HCT116 (cell line): ENCODE results near the gene KASH5. TPM values are rescaled to one million over a fixed set of nuclear protein-coding genes. Genes with fewer than 3 reads are reported as not detected.

Experiments used
- ATAC-seq: fragments of 200-7000 bp; cut with Tn5 transposase; 2 replicates; pipeline ENCODE4 v1.9.1; 2020; ENCODE audit warnings: mild to moderate bottlenecking, moderate library complexity
- BruUV-seq: library from RNA; stranded (reverse); fragments of 400-500 nt; replicated peaks from 2 replicates; lab custom pipeline; 2021; lab: Mats Ljungman, UMichigan
- CTCF ChIA-PET: fragments of 300-600 bp; sonication (Branson Sonifier 250); formaldehyde crosslinking; loops from one replicate; lab custom pipeline; 2021; ENCODE audit warnings: antibody characterized with exemption; lab: Charles Lee
- POLR2A ChIA-PET: fragments of 300-600, 350-600 bp; sonication (Branson Sonifier 250); formaldehyde crosslinking; loops from one replicate; lab custom pipeline; 2021; ENCODE audit warnings: antibody characterized with exemption; lab: Charles Lee
- RAD21 ChIA-PET, 2 experiments: fragments of 300-600 bp; sonication (Branson Sonifier 250); formaldehyde crosslinking; loops; one replicate each; lab custom pipeline; 2023; ENCODE audit warnings: low total read pairs in 2 of 2; ENCODE audit not compliant: uncharacterized antibody in 2 of 2, unreplicated experiment in 2 of 2, low non-redundant PET in 1 of 2; lab: Charles Lee
- DNase-seq: peaks from one replicate; pipeline ENCODE4 v3.0.0-alpha.2; 2010; ENCODE audit warnings: low read depth, low spot score
- H2AFZ ChIP-seq: fragments of 200-600 bp; shearing (Covaris generic), sonication (generic); 2 replicates; pipeline ENCODE4 v1.6.1; 2017; ENCODE audit warnings: low read depth, mixed run types, mixed read lengths, antibody characterized with exemption, low read length; ENCODE audit not compliant: poor library complexity, severe bottlenecking
- H3K27ac ChIP-seq: 2 replicates; pipeline ENCODE4 v1.5.1; 2012; ENCODE audit warnings: low read depth, low read length
- H3K27me3 ChIP-seq: fragments of 200-600 bp; sonication (generic); 2 replicates; pipeline ENCODE4 v1.6.1; 2016; ENCODE audit warnings: mixed run types, low read length, mixed read lengths; ENCODE audit not compliant: insufficient read depth
- H3K36me3 ChIP-seq, 2 experiments: fragments of 200-500 bp in 1 of 2; fragments of 200-600 bp in 1 of 2; sonication (Bioruptor generic) in 1 of 2; sonication (generic) in 1 of 2; 2 replicates each; pipeline versions ENCODE4 v1.5.1 to v1.6.1; 2014 to 2016; ENCODE audit warnings: low read length in 2 of 2, inconsistent platforms in 1 of 2, mixed read lengths in 1 of 2, mixed run types in 1 of 2; ENCODE audit not compliant: insufficient read depth in 2 of 2, control insufficient read depth in 1 of 2
- H3K4me1 ChIP-seq, 2 experiments: fragments of 200-600 bp in 1 of 2; sonication (generic) in 1 of 2; 2 replicates each; pipeline versions ENCODE4 v1.5.1 to v1.6.1; 2012 to 2017; ENCODE audit warnings: low read length in 2 of 2, inconsistent platforms in 1 of 2, mild to moderate bottlenecking in 1 of 2, mixed read lengths in 1 of 2, mixed run types in 1 of 2, moderate library complexity in 1 of 2; ENCODE audit not compliant: insufficient read depth in 2 of 2, control insufficient read depth in 1 of 2
- H3K4me2 ChIP-seq: fragments of 200-600 bp; sonication (generic); 2 replicates; pipeline ENCODE4 v1.6.1; 2017; ENCODE audit warnings: mixed run types, low read length, mixed read lengths
- H3K4me3 ChIP-seq, 2 experiments: fragments of 200-600 bp in 1 of 2; sonication (generic) in 1 of 2; replicated peaks in 1 of 2; 2 replicates each; pipeline ENCODE4 v1.5.1; 2011 to 2016; ENCODE audit warnings: low read length in 2 of 2, control low read depth in 1 of 2, low read depth in 1 of 2, mild to moderate bottlenecking in 1 of 2, mixed read lengths in 1 of 2, mixed run types in 1 of 2
- H3K79me2 ChIP-seq: fragments of 200-600 bp; sonication (generic); 2 replicates; pipeline ENCODE4 v1.6.1; 2017; ENCODE audit warnings: mild to moderate bottlenecking, mixed run types, low read length, moderate library complexity, mixed read lengths; ENCODE audit not compliant: insufficient read depth
- H3K9ac ChIP-seq: fragments of 200-600 bp; sonication (generic); 2 replicates; pipeline ENCODE4 v1.6.1; 2016; ENCODE audit warnings: low read length, mixed read lengths
- H3K9me2 ChIP-seq: fragments of 200-600 bp; sonication (generic), shearing (Covaris generic); 2 replicates; pipeline ENCODE4 v1.6.1; 2017; ENCODE audit warnings: mixed run types, mild to moderate bottlenecking, moderate library complexity; ENCODE audit not compliant: insufficient read depth
- H3K9me3 ChIP-seq, 2 experiments: fragments of 200-500 bp in 1 of 2; fragments of 200-600 bp in 1 of 2; sonication (Bioruptor generic) in 1 of 2; sonication (generic) in 1 of 2; 2 replicates each; pipeline ENCODE4 v1.6.1; 2014 to 2017; ENCODE audit warnings: low read length in 2 of 2, mixed read lengths in 2 of 2, inconsistent platforms in 1 of 2, low read depth in 1 of 2, mild to moderate bottlenecking in 1 of 2, mixed run types in 1 of 2, moderate library complexity in 1 of 2; ENCODE audit not compliant: control insufficient read depth in 1 of 2, insufficient read depth in 1 of 2
- H4K20me1 ChIP-seq: fragments of 200-600 bp; sonication (generic), shearing (Covaris generic); 2 replicates; pipeline ENCODE4 v1.6.1; 2017; ENCODE audit warnings: mixed run types, mild to moderate bottlenecking, moderate library complexity; ENCODE audit not compliant: insufficient read depth
- CBX3 ChIP-seq: IDR thresholded peaks from 2 replicates; pipeline ENCODE4 v1.6.1; 2012; ENCODE audit warnings: low read depth
- CEBPB ChIP-seq: IDR thresholded peaks from 2 replicates; pipeline ENCODE4 v1.6.1; 2012; ENCODE audit warnings: low read depth
- EGR1 ChIP-seq: IDR thresholded peaks from 2 replicates; pipeline ENCODE4 v1.6.1; 2012; ENCODE audit warnings: low read depth
- ELF1 ChIP-seq: IDR thresholded peaks from 2 replicates; pipeline ENCODE4 v1.6.1; 2012; ENCODE audit warnings: low read depth, borderline replicate concordance
- EZH2 ChIP-seq: fragments of 200-600 bp; sonication (generic); IDR thresholded peaks from 2 replicates; pipeline ENCODE4 v1.6.1; 2017; ENCODE audit warnings: antibody characterized with exemption, mixed run types
- EZH2phosphoT487 ChIP-seq: fragments of 200-600 bp; IDR thresholded peaks from 2 replicates; pipeline ENCODE4 v1.6.1; 2018; ENCODE audit warnings: antibody characterized with exemption, borderline replicate concordance
- FOSL1 ChIP-seq: IDR thresholded peaks from 2 replicates; pipeline ENCODE4 v1.6.1; 2012; ENCODE audit warnings: low read depth
- JUND ChIP-seq: IDR thresholded peaks from 2 replicates; pipeline ENCODE4 v1.6.1; 2012
- POLR2A ChIP-seq: IDR thresholded peaks from 2 replicates; pipeline ENCODE4 v1.7.0; 2011; ENCODE audit warnings: borderline replicate concordance; ENCODE audit not compliant: insufficient read depth, insufficient read length; ENCODE audit errors: extremely low read depth
- RAD21 ChIP-seq: IDR thresholded peaks from 2 replicates; pipeline ENCODE4 v1.6.1; 2012; ENCODE audit warnings: low read depth, mild to moderate bottlenecking
- SIN3A ChIP-seq: IDR thresholded peaks from 2 replicates; pipeline ENCODE4 v1.6.1; 2012; ENCODE audit warnings: low read depth
- SP1 ChIP-seq: IDR thresholded peaks from 2 replicates; pipeline ENCODE4 v1.6.1; 2012; ENCODE audit warnings: low read depth
- SRF ChIP-seq: IDR thresholded peaks from 2 replicates; pipeline ENCODE4 v1.6.1; 2012; ENCODE audit warnings: low read depth
- TCF7L2 ChIP-seq: IDR thresholded peaks from 2 replicates; pipeline ENCODE4 v1.7.0; 2011; ENCODE audit warnings: borderline replicate concordance, inconsistent platforms; ENCODE audit not compliant: insufficient read depth, insufficient read length; ENCODE audit errors: extremely low read depth
- YY1 ChIP-seq: IDR thresholded peaks from 2 replicates; pipeline ENCODE4 v1.6.1; 2011; ENCODE audit warnings: low read length, low read depth, moderate library complexity, mild to moderate bottlenecking; ENCODE audit not compliant: insufficient replicate concordance; ENCODE audit errors: extremely low read depth
- ZFX ChIP-seq: fragments of 450-650 bp; IDR thresholded peaks from 2 replicates; pipeline ENCODE4 v1.6.1; 2017
- ZNF274 ChIP-seq: fragments of 200-500 bp; sonication (Bioruptor generic); IDR thresholded peaks from 2 replicates; pipeline ENCODE4 v1.6.1; 2014; ENCODE audit warnings: mild to moderate bottlenecking, low read depth, low read length, inconsistent platforms
- intact Hi-C: fragments of 100-400 bp; cut with micrococcal nuclease; formaldehyde crosslinking; loops from 2 replicates; pipeline ENCODE4 v1.10.0; 2022
- total RNA-seq: library from RNA; stranded (reverse); gene quantifications from one replicate; pipeline ENCODE4 v1.2.1, GENCODE V29; 2021; ENCODE audit not compliant: unreplicated experiment
- TF ChIP-seq, protein P1 (sequence below): IDR thresholded peaks from 2 replicates; pipeline ENCODE4 v1.6.1; 2012
- TF ChIP-seq, protein P2 (sequence below): IDR thresholded peaks from 2 replicates; pipeline ENCODE4 v1.6.1; 2012
- TF ChIP-seq, protein P3 (sequence below), 3 experiments: fragments of 200-600 bp in 1 of 3; sonication (generic) in 1 of 3; IDR thresholded peaks in 2 of 3; conservative IDR thresholded peaks in 1 of 3; 2 replicates each; pipeline ENCODE4 v1.5.1; 2012 to 2017; ENCODE audit warnings: low read depth in 2 of 3, low read length in 2 of 3, antibody characterized with exemption in 1 of 3, borderline replicate concordance in 1 of 3, control low read depth in 1 of 3, mild to moderate bottlenecking in 1 of 3, mixed read lengths in 1 of 3, mixed run types in 1 of 3, moderate library complexity in 1 of 3; ENCODE audit not compliant: insufficient read depth in 1 of 3

The KASH5 gene
- total RNA-seq, 1 experiment from 2014 or later: not detected

DNA sequence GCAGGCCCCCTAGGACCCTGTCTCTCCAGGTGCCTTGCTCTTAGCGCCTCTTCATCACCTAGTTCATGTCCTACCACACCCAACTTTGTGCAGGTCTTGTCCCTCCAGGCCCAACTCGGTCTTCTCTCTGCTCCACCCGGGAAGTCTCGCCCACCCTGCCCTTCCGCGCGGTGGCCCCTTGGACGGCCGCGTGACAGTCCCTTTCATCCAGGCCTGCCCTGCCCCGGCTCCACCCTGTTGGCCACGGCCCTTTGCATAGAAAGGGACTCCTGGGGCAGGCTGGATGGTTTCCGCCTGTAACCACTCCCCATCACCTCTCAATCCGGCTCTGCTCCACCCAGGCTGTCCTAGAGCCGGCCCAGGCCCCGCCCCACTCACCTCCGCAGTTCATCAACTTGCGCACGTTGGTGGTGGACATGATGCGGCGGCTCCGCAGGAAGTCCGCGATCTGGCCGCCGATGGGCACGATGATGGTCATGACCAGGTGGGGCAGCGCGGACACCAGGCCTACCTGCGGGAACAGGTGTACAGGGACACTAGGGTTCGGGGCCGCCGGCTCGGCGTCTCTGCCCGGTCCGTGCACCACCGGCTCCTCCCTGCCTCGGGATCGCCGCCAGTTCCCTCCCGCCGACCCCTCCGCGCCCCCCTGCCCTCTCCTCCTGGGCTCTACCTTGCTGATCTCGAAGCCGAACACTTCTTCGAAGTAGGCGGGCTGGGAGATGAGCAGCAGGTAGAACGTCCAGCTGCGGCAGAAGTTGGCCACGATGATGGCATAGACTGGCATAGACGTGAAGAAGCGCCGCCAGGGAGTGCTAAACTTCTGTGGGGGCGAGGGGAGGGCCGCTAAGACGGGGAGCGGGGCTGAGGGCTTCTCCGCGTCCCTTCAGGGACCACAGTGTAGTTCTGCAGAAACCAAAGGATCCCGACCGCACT, 44.4 kb downstream of the KASH5 start:
- no peaks in the 10 kb centered on the region for H3K9me3 ChIP-seq
- no peaks in the 10 kb centered on the region for H4K20me1 ChIP-seq
- no peaks in the 10 kb centered on the region for H3K36me3 ChIP-seq
- H3K27me3 ChIP-seq: 0 out of 2 replicates have a peak, but pooled peaks cover 2% of the 10 kb centered on the region
- H3K9me2 ChIP-seq: no peaks in the 10 kb centered on the region
- CTCF ChIA-PET: no interaction called here
- POLR2A ChIA-PET: no interaction called here
- BruUV-seq: no TSS peak
- H3K4me2 ChIP-seq: no peak overlapping the region
- H3K9ac ChIP-seq: no peak overlapping the region
- intact Hi-C loops: no loop called here
- RAD21 ChIA-PET: interaction anchor here in 1 of 2 experiments (0.6 kb wide), 1 partner anchor 163 kb away, joined by 3 read pairs; no protein-coding TSS in a partner anchor
- peaks cover 3 to 16% of the 10 kb centered on the region in 2 experiments; a peak in 3 of 4 replicates for H3K4me1 ChIP-seq
- ATAC-seq (no peak), DNase-seq (no peak)
- no peaks in the 10 kb centered on the region for H3K79me2 ChIP-seq
- H2AFZ ChIP-seq: no peak overlapping the region
- no peak overlapping the region for H3K27ac ChIP-seq
- TF ChIP-seq, protein P1, sequence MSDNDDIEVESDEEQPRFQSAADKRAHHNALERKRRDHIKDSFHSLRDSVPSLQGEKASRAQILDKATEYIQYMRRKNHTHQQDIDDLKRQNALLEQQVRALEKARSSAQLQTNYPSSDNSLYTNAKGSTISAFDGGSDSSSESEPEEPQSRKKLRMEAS: no peak
- TF ChIP-seq SIN3A (no peak), EGR1 (no peak), YY1 (no peak), SRF (no peak), JUND (no peak), CBX3 (no peak), RAD21 (no peak), POLR2A (no peak), ZFX (no peak), EZH2phosphoT487 (no peak), EZH2 (no peak), ELF1 (no peak), SP1 (no peak), ZNF274 (no peak), TCF7L2 (no peak), FOSL1 (no peak), CEBPB (no peak)
- TF ChIP-seq, protein P2, sequence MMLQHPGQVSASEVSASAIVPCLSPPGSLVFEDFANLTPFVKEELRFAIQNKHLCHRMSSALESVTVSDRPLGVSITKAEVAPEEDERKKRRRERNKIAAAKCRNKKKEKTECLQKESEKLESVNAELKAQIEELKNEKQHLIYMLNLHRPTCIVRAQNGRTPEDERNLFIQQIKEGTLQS: no peak
- TF ChIP-seq, protein P3, sequence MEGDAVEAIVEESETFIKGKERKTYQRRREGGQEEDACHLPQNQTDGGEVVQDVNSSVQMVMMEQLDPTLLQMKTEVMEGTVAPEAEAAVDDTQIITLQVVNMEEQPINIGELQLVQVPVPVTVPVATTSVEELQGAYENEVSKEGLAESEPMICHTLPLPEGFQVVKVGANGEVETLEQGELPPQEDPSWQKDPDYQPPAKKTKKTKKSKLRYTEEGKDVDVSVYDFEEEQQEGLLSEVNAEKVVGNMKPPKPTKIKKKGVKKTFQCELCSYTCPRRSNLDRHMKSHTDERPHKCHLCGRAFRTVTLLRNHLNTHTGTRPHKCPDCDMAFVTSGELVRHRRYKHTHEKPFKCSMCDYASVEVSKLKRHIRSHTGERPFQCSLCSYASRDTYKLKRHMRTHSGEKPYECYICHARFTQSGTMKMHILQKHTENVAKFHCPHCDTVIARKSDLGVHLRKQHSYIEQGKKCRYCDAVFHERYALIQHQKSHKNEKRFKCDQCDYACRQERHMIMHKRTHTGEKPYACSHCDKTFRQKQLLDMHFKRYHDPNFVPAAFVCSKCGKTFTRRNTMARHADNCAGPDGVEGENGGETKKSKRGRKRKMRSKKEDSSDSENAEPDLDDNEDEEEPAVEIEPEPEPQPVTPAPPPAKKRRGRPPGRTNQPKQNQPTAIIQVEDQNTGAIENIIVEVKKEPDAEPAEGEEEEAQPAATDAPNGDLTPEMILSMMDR (IDR thresholded peaks at IDR 0.05 in 2 of 3, conservative IDR thresholded peaks at IDR 0.05 in 1 of 3; ENCODE audit: borderline replicate concordance in 1 of 3, insufficient read depth in 1 of 3, low read depth in 2 of 3, low read length in 2 of 3): no peak
- H3K4me3 ChIP-seq: no peak overlapping the region
